Activated naive CD4-positive, alpha-beta T cell treated with Interleukin-2 at 50 U/mL for 16 hours (primary cell): ENCODE measurements around the gene TIE1.

Experiments
- DNase-seq: peaks from one replicate; pipeline ENCODE4 v3.0.0-alpha.2; 2020

The TIE1 gene

GRCh38 chr1:43274125-43274803 is 26.5 kb upstream of the TIE1 start:
- DNase-seq = peak; percentile 17

- no peak for DNase-seq
Measured at GRCh38 chr1:43274804-43275180, 26.0 kb upstream of the TIE1 start.

- no peak for DNase-seq
Measured at GRCh38 chr1:43275826-43276620, 24.8 kb upstream of the TIE1 start.

- DNase-seq = no peak
Measured at GRCh38 chr1:43276673-43277072, 24.1 kb upstream of the TIE1 start.

GRCh38 chr1:43277116-43277876 is 23.5 kb upstream of the TIE1 start:
- DNase-seq = no peak

- DNase-seq = no peak
Measured at GRCh38 chr1:43279161-43279560, 21.6 kb upstream of the TIE1 start.

- DNase-seq = no peak
Measured at GRCh38 chr1:43279666-43280065, 21.1 kb upstream of the TIE1 start.

GRCh38 chr1:43280692-43281091 is 20.1 kb upstream of the TIE1 start:
- no peak for DNase-seq

- DNase-seq = no peak
Measured at GRCh38 chr1:43282220-43283195, 18.3 kb upstream of the TIE1 start.

GRCh38 chr1:43284065-43284464 is 16.7 kb upstream of the TIE1 start:
- no peak for DNase-seq

GRCh38 chr1:43284546-43285110 is 16.2 kb upstream of the TIE1 start:
- DNase-seq = no peak

- no peak for DNase-seq
Measured at GRCh38 chr1:43285269-43285990, 15.4 kb upstream of the TIE1 start, which contains the start of gene C1orf210. Gene C1orf210 (minus strand): TSS chr1:43285581. CDS start chr1:43283270, 2,311 bp downstream.

- no peak for DNase-seq
Measured at GRCh38 chr1:43286115-43286514, 14.7 kb upstream of the TIE1 start.

- no peak for DNase-seq
Measured at GRCh38 chr1:43286533-43286932, 14.2 kb upstream of the TIE1 start.

GRCh38 chr1:43288058-43288784 is 12.6 kb upstream of the TIE1 start:
- no peak for DNase-seq

- no peak for DNase-seq
Measured at GRCh38 chr1:43288785-43289706, 11.7 kb upstream of the TIE1 start.

- DNase-seq = no peak
Measured at GRCh38 chr1:43292216-43292615, 8.6 kb upstream of the TIE1 start.

GRCh38 chr1:43292679-43293078 is 8.1 kb upstream of the TIE1 start:
- DNase-seq = no peak

- no peak for DNase-seq
Measured at GRCh38 chr1:43293176-43293575, 7.6 kb upstream of the TIE1 start.
